Fibroblast of peridontal ligament (primary cell): ENCODE measurements around the gene DNAJC2.
"Not testable (repeated sequence)": the region's sequence is repeated elsewhere in the genome, so short reads cannot be mapped to it uniquely, and the experiment has no call there.

Experiments
- DNase-seq: peaks from one replicate; pipeline ENCODE4 v3.0.0-alpha.2; 2010; ENCODE audit errors: extremely low read depth

Gene DNAJC2

GRCh38 chr7:103264054-103264453 lies 80.5 kb downstream of the DNAJC2 start:
- DNase-seq: not testable (repeated sequence)
